ENCODE measurements around the gene ACO1.

The ACO1 gene

GRCh38 chr9:32378993-32379729 lies 5.3 kb upstream of the ACO1 start:
- intact Hi-C loops (cut with DNase I) = loop anchor here (2.0 to 5.0 kb wide), 2 partner anchors 202 to 593 kb away; no protein-coding TSS in a partner anchor
- peak in 24 of 42 donors; percentile 8 to 79 (median 53) for DNase-seq

DNA sequence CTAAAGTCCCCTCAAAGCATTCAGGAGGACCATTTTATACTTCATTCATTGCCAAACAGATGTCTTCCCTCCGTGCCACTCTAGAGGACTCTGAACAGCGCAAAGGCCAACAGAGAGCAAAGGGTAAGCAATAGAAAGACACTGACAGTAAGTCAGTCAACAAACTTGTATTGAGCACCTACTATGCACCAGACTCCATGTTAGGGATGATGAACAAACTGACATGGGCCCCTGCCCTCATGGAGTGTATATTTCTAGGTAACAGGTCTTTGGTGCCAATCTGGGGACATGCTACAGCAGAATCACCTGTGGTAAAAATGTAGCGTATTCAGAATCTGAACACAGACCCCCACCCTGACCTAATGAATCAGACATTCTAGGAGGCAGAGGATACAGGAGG lies 3.5 kb upstream of the ACO1 start:
- intact Hi-C loops (cut with DNase I) = loop anchor here (5.0 to 10.0 kb wide), 2 partner anchors 144 to 191 kb away; partner anchors contain the start of genes NDUFB6 and RIGI

GRCh38 chr9:32382565-32383320 lies 1.7 kb upstream of the ACO1 start:
- no peak for DNase-seq
- intact Hi-C loops (cut with DNase I) = loop anchor here (5.0 to 10.0 kb wide), 2 partner anchors 142 to 190 kb away; partner anchors contain the start of genes NDUFB6 and RIGI

More for the DNA sequence above, 3.5 kb upstream of the ACO1 start:
- no peak for DNase-seq

DNA sequence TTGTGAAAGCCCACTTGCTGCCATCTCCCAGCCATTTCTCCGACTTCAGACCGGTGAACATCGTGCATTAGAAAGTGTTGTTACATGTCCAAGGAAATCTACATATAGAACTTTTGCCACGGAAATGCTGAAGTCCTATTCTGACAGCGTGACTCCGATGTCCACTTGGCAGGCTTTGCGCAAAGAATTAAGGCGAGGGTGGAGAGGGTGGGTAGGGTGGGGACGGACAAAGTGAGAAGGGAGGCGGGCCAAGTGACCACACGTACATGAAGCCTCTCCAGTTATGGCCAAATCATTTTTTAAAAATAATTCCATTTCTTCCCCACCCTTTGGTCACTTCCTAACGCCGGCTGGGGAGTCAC lies 460 bp upstream of the ACO1 start:
- DNase-seq = peak in 1 of 42 donors; percentile 1
- intact Hi-C loops (cut with DNase I) = loop anchor here (5.0 to 10.0 kb wide), 2 partner anchors 141 to 188 kb away; partner anchors contain the start of genes NDUFB6 and RIGI

DNA sequence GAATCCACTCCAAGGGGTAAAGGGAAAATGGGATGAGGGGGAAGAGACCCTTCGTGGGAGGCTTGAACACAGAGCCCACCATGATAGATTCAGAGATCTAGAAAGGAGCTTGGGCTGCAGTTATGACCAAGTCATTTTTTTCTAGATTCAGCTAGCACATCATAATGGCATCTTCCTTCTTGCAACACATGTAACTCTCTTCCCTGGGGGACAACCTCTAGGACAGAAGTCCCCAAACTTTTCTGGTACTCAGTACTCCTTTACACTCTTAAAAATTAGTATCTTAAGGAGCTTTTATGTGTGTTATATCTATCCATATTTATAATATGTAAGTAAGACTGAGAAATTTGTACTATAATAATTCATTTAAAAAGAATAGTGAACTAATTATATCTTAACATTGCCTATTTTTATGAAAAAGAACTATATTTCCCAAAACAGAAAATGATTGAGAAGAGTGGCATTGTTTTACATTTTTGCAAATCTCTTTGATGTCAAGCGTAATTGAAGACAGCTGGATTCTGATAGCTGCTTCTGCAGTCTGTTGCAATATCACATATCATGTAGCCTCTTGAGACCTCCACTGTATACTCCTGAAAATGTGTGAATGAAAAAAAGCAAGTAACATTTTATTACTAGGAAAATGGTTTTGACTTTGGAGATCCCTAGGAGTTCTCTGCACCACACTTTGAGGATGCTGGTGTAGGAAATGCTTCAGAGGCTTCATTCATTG lies 875 bp downstream of the ACO1 start:
- intact Hi-C loops (cut with DNase I) = loop anchor here (10.0 kb wide), 1 partner anchor 139 kb away; the partner anchor contains the start of gene RIGI
- DNase-seq = no peak

- intact Hi-C loops (cut with DNase I) = loop anchor here (10.0 kb wide), 1 partner anchor 139 kb away; the partner anchor contains the start of gene RIGI
These were observed 1.4 kb downstream of the ACO1 start for GRCh38 chr9:32385885-32386283.

DNA sequence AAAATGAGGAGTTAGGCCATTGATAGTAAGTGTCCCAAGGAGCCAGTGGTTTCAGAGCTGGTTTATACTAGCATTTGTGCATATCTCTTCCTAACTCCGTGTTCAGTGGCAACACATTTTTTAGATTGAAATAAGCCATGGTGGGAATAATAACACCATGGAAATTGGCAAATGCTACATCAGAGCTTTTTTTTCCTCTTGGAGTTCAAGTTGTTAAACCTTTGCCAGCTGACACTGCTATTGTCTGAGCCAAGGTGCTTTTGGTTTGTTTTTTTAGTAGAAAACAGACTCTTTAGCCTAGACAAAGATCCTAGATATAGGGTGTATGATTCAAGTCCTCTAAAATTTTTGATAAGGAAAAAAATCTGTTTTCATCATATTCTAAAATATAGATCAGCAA lies 2.8 kb downstream of the ACO1 start:
- intact Hi-C loops (cut with DNase I) = loop anchor here (10.0 kb wide), 1 partner anchor 138 kb away; the partner anchor contains the start of gene RIGI
- no peak for DNase-seq

More at GRCh38 chr9:32385885-32386283, 1.4 kb downstream of the ACO1 start:
- no peak for DNase-seq

DNA sequence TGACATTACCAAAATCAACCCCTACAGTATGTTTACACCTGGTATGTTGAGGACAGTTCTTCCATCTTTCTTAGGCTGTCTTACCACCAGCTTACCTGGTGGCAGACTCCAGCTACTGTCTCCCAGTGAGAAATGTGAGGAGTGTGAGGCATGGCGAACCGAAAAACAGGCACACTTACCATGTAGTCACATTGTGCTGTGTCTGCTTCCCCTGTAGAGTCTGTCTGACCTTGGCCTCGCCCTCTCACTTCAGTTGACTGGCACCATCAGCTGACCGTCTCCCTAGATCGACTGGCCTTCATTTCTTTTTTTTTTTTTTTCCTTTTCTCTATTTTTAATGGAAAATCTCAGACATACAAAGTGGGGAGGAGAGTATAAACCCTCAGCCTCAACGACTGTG lies 4.9 kb downstream of the ACO1 start:
- DNase-seq = no peak
- intact Hi-C loops (cut with DNase I) = loop anchor here (10.0 kb wide), 1 partner anchor 135 kb away; the partner anchor contains the start of gene RIGI

DNA sequence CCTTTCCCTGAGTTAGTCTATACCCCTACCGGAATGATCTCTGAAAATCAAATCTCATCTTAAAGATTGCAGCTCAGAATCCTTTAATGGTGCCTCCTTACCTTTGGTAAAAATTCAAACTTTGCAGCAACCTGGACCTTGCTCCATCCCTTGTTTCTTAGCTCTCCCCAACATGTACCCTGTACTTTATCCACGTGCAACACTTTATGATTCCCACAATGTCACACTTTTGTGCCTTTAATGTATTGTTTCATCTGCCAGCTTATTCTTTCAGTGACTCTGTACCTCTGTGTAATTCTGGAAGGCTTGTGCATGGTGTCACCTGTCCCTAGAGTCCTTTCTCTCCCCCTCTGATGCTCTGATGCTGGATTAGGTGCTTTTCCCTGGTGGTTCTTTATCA lies 9.5 kb downstream of the ACO1 start:
- DNase-seq = no peak
- intact Hi-C loops (cut with DNase I) = no loop called here

DNA sequence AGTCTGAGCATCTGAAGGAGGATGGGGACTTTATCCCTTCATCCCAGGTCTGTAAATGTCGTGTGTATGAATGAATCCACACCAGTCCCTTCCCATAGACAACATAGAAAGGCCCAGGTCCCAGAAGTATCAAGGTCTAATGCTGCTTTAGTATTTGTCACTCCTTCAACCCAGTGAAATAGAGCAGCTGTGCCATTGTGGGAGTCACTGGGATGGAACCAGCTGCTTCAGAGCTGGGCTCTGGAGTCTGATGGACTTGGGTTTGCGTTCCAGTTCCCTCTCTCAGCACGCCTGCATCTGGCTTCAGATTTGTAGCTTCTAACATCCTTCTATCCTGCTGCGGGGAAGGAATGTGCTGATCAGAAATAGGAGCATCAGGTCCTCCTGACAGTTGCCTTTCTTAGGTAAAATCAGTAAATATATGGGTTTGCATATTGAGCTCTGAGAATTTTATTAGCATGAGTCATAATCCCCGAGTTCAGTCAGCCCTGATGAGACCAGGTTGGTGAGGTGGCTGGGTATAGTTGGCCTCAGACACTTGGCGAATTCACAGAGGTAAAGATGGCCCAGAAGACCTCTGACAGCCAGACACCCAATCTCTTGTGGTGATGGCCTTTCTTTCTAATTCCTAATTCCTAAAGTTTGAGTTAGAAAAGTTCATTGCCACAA lies 10.1 kb downstream of the ACO1 start:
- no peak for DNase-seq
- intact Hi-C loops (cut with DNase I) = no loop called here

GRCh38 chr9:32395510-32396216 lies 11.2 kb downstream of the ACO1 start:
- intact Hi-C loops (cut with DNase I) = no loop called here
- no peak for DNase-seq

DNA sequence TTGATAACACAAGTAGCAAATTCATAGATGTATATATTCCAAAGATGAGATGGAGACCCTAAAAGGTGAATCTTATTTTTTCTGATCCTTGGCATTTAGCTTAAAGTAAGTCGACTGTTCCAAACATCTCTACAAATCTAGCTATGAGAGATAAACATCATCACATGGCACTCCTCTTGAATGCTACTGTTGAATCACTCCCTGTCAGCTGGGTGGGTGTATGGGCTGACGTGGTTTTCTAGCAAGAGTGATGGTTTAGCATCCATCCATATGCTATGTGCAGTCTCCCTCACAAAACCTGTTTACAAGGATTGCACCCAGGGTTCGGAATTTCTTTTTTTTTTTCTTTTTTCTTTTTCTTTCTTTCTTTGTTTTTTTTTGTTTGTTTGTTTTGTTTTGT lies 13.8 kb downstream of the ACO1 start:
- intact Hi-C loops (cut with DNase I) = no loop called here
- DNase-seq = peak in 21 of 42 donors; percentile 3 to 58 (median 27)

DNA sequence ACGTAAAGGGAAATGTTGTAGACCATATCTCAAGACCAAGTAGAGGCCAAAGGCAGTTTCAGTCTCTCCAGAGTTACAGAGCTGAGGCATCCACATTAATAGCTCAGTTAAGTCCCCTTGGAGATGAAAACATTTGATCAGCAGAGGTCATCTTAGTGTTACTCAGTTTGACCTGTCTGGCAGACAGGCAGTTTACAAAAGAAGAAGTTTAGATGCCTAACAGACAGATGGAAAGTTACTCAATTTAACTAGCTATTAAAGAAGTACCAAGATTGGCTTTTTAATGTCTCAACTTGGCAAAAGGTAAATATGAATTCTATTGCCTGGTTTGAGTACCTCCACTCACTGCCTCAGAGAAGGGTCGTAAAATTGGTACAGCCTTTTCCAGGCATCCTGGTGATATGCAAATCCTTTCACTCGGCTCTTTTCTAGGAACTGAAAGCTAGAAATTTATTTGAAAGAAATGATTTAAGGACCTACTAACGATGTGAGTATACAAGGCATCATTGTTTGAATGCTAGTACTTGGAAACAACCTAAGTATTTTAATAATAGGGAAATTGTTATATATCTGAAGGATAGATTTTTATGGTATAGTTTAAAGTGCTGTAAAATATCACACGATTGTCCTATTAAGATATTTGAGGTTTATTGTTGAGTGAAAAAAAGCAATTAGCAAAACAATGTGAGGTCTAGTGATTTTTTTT lies 14.8 kb downstream of the ACO1 start:
- intact Hi-C loops (cut with DNase I) = no loop called here

GRCh38 chr9:32401488-32401887 lies 17.0 kb downstream of the ACO1 start:
- intact Hi-C loops (cut with DNase I) = no loop called here
- no peak for DNase-seq

More for the DNA sequence above, 14.8 kb downstream of the ACO1 start:
- DNase-seq = no peak

GRCh38 chr9:32403567-32404260 lies 19.3 kb downstream of the ACO1 start:
- DNase-seq = no peak
- intact Hi-C loops (cut with DNase I) = no loop called here

GRCh38 chr9:32404402-32404801 lies 20.0 kb downstream of the ACO1 start:
- intact Hi-C loops (cut with DNase I) = no loop called here
- DNase-seq = no peak

DNA sequence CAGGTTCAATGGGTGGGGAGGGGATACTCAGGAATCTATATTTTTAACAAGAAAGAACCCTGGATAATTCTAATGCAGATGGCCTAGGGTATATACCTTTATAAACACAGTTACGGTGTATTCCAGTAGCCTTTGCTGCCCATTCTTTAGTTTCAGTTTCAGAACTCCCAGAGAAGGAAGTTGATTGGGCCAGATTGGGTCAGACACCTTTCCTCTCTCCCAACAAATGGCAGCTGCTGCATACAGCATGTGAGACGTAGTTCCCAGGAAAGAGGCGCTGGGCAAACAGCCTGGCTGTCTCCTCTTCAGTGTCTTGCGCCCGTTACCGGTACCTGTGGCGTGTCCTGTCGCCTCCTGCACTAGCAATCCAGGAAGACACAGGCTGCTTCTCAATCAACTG lies 20.4 kb downstream of the ACO1 start:
- intact Hi-C loops (cut with DNase I) = no loop called here
- DNase-seq = no peak
